Putamen (tissue), 1 donor: ENCODE data around the gene PIK3R1.

Experiments used
- DNase-seq: peaks from one replicate; pipeline ENCODE4 v3.0.0-alpha.2; 2016; ENCODE audit warnings: low spot score

The PIK3R1 gene

DNA sequence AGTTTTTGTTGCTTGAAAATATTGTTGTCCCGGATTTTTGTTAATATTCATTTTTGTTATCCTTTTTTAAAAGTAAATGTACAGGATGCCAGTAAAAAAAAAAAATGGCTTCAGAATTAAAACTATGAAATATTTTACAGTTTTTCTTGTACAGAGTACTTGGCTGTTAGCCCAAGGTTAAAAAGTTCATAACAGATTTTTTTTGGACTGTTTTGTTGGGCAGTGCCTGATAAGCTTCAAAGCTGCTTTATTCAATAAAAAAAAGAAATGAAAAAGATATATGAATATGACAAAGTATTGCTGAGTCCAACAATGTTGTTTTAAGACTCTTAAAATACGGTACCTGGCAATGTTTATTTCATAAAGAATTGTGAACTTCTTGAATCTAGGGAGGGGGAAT lies 82.9 kb downstream of the PIK3R1 start:
- DNase-seq: no peak

DNA sequence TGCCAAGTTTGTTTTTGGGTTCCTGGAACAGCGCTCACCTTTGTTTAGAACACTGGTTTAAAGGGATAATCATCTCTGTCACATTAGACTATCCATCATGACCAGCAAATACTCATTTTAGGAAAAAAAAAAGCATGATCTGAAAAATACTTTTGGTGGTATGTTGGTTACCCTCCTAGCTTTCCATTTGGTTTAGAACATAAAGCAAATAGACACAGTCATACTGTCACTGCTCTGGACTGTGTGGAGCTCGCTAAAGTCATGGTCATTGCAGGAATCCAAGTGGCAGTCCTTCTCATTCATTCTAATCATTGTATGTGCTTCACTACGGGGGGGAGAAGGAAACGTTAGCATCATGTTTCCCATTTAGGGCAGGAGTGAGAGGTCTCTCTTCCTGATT lies 83.5 kb downstream of the PIK3R1 start:
- no peak for DNase-seq

DNA sequence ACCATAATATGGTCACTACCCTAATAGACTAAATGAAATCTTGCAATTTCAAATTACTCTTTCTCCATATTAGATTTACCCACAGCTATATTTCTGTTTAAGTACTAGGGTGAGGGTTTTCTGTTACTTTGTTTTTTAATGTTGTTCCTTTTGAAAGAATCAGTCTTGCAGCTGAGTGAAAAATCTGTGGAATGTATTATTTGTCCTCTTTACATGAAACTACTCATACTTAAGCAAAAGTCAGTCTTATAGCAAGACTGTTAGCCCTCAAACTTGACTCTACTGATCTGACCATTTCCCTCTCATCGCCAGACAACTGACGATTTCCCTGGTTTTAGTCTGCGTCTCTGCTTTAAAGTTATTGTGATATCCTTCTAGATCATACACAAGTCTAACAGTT lies 84.0 kb downstream of the PIK3R1 start:
- no peak for DNase-seq

DNA sequence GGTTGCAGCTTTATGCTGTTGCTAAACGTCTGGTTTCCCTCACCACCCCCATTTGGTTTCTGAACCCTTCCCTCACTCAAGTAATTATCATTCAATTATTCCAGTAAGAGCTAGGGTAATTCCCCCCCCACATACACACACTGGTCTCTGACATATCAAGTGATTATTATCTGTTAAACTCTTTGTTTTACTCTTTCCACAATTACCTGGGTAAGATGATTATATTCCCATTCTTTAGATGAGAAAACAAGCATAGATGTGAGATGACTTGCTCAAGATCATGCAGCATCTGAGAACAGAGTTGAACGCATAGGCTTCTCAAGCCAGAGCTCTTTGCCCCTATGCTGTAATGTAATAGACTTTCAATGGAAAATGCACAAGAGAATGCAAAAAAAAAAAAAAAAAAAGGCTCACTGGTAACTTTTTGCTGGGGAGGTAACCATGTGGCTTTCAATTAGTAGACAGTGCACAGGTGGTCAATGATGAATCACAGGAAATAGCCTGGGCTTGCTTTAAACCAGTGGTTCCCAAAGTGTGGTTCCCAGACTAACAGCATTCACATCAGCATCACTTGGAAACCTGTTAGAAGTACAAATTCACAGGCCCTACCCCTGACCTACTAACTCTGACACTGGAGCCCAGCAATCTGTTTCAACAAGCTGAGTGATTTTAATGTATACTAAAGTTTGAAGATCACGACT lies 87.6 kb downstream of the PIK3R1 start:
- no peak for DNase-seq

DNA sequence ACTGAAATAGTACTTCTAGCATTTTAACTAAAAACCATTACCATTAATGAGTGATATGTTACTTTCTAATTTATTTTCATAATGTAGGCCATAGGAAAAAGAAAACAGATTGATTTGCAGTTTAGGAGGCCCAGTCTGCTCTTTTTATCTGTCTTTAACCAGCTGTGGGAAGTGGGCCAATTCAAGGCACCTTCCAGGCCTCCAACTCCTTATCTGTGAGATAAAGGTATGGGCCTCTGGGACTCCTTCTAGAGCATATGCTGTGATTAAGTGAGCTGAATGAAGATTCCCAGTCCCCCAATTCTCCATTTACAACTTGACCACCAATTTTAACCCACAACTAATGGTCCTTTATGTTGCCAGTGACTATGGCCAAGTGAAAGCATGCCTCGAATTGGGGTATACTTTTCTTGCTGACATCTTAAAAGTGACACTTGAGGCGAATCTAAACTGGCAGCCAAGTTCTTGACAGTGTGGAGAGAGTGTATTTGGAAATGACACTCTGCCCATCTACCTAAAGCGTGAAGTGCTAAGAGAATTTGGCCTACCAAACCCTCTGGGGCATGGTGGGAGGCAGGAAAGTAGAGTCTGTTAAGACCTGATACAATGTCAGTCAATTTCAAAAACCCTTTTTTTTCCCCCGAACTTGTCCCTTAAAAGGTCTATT lies 88.3 kb downstream of the PIK3R1 start:
- DNase-seq: no peak

DNA sequence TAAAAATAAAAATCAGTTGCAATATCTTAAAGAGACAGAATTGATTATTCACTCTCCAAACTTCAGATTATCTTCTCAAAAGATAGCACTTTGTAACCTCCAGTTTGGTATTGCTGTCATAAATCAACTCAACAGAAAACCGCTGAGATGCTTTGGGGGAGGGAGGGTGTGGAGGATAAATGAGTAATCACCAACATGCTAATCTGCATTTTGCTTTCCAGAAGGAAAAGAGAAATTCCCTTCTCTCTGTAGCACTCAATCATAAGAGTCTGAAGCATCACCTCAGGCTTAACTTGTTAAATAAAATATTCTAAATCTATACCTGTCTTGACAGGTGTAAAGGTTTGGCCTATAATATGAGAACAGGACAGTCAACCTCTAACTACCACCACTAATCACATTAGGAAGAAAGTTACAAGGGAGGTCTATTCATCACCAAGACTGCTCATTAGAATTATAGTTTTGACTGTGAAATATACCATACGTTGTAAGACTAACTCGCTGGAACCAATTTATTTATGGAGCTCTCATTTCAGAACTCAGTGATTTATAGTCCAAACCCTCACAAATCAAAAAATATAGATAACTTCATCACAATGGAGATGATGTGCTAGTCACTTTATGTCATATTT lies 89.0 kb downstream of the PIK3R1 start:
- no peak for DNase-seq

DNA sequence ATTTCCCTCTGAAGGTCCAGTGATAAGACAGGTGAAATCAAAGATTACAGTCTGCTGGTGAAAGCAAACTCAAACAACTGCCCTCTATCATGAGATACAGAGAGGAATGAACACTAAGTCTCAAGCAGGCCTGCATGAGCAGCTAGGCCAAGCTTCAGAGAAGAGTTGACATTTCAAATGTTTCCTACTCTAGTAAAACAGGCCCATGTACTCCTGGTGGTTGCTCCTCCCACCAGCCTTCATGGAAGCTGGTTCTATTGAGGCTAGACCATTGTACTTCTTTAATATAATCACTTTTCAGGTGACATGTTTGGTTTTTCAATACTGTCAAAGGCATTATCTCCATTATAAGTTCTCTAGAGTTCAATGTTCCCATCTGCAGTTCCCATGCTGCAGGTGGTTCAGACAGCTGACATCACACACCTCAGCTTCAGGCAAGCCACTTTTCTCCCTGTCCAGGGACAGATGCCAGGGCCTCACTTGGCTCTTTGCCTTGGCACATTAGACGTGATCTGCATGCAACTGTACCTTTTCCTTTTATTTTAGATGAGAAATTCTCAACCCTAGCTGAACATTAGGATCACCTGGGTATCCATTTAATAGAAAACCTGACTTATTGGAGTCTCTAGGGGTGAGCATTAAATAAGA lies 89.8 kb downstream of the PIK3R1 start:
- no peak for DNase-seq

DNA sequence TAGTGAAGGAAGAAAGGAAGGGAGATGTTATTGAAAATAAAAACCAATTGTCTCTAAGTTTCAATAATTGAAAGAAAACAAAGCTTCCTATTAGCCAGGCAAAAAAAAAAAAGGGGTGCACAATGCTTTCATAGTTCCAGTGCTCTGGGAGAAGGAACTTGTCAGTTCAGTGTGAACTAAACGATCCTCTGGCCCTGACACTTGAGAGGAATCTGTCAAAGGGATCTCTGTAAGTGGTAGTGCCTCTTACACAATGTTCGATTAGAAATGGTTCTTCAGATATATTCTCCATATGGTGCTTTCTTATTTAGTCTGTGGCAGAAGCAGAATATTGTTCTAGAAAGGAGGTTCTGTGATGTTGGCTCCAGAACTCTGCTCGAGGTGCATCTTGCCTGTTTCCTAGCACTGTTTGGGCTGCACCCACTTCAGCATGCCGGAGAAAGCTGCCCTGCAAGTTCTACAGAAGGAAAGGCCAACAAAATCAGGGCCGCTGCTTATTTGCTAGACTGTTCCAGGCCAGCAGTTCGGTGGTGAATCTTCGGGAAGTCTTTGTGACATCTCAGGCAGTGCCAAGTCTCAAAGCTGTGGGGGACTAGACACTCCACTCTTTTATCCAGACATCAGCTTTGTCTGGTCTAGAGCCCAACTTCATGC lies 90.9 kb downstream of the PIK3R1 start:
- no peak for DNase-seq

DNA sequence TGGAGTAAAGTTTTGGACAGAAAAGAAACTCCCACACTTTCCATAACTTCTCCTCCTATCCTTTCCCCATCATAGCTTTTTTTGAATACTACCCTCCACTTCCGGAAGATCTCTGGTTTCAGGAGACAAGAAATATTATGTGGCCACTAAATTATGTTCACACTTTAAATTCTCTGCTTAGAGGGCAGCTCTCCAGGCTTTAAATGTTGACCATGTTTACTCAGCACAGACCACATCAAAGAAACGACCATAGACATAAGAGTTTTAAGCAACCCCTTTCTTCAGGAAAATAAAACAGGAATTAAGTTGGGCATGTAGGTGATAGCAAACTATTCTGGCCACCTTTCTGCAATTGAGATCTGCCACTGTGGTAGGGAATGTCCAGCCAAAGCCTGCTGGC lies 97.8 kb downstream of the PIK3R1 start:
- no peak for DNase-seq

DNA sequence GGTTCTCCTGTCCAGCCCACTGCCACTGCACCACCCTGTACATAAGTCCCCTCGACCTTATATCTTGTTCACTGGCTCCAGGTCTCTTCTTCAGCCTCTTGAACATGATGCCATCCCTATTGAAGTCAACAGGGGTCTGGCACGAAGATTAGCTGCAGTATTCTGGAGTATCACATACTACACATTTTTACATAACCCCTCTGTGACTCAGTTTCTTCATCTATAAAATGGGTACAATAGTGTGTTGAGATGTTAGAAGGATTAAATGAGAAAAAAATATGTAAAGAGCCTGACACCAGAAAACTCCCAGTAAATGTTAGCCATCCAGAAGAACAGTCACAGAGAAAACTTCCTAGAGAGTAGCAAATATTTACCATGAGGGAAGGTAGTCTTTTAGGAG lies 98.9 kb downstream of the PIK3R1 start:
- no peak for DNase-seq

DNA sequence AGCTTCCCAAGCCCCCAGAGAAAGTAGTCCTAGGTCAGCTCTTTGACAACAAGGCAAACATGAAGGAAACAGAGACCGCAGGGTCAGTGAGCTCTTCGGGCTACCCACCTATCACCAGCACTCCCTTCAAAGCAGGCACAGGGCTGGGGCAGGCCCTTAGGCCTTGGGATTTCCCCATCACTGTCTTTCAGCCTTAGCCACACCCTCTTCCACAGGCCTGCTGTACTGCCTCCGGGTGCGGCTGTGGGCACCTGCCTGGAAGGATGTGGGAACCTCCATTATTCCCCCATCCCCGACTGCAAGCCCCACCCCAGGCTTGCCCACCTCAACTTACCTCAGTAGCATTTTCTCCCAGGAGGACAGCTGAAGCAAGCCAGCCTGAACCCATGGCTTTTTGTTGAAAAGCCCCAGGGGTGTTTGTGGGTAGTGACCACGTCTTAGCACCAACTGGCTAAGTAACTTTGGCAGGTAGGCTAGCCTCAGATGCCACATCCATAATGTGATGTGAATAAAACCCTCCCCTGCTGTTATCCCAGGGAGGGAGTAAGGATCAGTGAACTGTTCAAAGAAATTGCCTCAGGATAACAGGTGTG lies 100.2 kb downstream of the PIK3R1 start:
- no peak for DNase-seq

DNA sequence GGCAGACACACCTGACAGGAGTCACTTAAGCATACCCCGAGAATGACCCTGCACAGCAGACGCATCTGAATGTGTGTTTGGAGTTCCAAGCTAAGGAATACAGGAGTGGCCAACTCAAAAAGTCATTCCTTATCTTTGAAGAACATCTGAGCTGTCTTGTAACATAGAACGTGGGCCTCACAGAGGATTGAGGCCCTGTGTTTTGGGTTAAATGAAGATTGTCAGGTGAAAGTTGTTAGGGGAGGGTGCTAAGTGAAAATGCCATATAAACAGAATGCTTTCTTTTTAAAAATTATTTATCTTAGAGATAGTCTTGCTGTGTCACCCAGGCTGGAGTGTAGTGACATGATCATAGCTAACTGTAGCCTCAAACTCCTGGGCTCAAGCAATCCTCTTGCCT lies 100.9 kb downstream of the PIK3R1 start:
- no peak for DNase-seq

DNA sequence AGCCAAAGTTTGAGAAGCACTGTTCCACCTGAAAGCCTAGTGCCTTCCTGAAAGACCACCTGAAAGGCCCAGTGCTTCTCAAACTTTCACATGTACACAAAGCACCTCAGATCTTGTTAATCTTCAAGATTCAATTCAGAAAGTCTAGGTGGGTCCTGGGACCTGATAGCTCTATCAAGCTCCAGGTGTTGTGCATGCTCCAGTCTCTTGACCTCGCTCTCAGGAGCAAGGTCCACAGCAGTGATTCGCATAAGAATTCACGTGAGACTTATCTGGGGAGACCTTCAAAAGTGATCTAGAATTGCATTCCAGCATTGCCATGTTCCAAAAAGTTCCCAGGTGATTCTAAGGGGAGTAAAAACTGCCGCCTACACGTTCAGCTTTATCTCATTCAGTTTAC lies 102.1 kb downstream of the PIK3R1 start:
- DNase-seq: no peak

DNA sequence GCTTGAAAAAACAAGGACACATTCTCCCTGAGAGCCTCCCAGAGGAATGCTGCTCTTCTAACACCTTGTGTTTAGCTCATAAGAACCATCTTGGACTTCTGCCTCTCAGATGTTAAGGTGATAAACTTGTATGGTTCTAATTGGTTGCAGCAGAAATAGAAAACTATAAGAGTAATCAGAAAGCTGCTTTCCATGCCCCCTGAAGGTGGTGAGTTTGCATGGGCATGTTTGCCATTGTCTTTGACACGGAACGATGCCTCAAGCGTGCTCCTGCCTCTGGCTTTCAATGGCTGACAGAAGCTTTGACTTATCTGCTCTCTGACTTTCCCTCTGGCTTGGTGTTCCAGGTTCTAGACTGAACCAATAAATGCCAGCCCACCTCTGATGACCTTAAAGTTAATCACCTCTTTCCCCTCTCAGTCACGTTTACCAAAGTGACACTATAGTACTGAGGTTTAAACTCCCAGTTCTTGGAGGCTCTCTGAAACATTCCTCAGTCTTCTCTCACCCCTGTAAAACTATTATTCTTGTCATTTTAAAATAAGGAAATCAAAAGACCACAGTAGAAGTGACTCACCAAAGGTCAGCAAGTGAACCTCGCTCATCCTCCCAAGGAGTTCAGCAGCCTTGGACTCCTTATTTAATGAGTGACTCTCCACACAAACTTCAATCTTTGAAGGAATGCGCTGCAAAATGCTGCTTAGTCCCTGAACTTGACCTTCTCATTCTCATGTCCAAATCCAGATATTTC lies 103.6 kb downstream of the PIK3R1 start:
- DNase-seq: no peak

DNA sequence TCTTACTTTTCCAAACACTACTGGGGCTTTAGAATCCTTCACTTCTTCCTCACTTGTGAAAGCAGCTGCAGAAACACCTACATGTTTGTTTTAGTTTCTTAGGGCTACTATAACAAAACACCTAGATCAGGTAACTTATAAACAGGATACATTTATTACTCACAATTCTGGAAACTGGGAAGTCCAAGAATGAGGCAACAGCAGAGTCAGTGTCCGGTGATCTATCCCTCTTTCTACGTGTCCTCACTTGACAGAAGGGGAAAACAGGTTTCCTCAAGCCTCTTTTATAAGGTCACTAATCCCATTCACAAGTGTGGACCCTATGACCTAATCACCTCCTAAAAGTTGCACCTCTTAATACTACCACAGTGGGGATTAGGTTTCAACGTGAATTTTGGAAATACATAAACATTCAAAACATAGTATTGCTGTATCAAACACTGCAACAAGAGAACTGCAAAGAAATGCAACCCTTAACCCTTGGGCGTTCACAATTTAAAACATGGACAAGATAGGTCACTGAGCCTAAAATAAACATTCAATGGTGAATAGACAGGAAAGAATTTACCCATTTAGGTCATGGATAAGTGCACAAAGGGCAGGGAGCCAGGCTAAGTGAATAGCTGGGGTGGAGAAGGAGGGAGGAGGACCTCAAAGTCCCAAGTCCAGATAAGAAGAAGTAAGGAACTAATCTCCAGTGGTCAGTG lies 104.3 kb downstream of the PIK3R1 start:
- DNase-seq: no peak

DNA sequence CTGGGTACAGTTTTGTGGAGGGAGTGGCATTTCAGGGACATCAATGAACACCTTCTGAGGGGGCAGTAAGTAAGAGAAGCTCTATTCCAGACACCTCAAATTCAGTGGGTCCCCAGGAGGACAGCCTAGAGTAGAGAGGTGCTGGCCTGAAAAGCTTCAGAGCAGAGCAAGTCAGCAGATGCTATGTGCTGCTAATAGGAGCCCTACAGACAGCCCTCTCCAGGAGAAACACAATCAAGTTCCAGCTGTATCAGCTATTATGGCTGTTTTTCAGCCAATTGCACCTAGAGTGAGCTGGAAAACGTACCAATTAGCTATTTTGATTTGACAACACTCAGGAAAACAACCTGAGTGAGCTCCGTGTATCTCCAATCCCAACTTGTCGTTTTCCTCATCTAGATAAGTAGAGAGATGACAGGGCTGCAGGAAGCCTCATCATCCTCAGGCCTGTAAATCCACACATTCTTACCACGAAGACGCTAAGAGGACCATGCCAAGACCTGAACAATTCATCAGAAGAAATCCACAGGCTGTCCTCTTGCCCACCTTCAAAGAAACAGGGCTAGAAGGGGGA lies 104.9 kb downstream of the PIK3R1 start:
- DNase-seq: no peak

DNA sequence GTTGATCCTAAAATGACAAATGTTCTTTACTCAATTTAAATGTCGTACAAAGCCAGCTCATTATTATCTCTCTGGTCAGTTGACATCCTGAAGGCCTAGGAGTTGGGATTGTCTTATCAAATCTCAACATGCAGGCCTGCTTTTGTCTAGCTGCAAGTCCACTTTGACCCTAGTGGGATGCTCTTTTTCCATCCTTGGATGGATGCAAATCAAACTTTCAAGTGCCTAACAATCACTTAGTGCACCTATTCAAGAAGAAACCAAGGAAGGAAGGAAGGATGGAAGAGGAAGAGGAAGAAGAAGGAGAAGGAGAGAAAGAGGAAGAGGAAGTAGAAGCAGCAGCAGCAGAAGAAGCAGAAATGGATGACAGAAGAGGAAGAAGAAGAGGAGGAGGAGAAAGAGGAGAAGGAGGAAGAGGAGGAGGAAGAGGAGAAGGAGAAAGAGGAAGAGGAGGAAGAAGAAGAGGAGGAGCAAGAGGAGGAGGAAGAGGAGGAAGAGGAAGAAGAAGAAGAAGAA lies 109.6 kb downstream of the PIK3R1 start:
- no peak for DNase-seq

DNA sequence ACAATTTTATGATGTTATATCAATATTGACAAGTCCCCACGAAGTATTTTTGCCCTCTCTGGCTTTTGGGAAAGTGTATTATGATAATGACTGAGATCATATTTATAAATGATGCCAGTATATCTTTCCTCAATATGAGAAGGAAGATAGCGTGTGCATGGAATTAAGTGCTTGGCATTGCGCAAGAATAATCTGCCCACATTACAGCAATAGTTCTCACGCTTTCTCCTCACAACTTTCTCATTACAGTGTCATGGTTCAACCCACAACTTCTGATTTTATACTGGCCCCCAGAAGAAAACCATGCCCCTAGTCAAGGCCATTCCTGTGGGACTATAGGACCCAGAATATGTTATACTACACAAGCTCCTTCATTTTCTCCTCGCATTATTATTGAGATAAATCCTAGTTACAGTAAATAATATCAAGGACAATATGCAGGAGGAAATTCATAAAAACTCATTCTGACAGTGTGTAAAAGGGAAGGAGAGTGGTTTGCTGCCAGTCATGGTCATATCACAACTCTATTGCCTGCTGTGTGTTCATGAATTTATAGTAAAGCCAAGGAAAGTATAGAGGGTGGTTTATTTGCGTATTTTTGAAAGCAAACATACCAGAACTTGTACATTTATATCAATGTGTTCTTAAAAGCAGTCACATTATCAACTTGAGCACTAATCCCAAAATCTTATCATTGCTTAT lies 114.1 kb downstream of the PIK3R1 start:
- DNase-seq: no peak

DNA sequence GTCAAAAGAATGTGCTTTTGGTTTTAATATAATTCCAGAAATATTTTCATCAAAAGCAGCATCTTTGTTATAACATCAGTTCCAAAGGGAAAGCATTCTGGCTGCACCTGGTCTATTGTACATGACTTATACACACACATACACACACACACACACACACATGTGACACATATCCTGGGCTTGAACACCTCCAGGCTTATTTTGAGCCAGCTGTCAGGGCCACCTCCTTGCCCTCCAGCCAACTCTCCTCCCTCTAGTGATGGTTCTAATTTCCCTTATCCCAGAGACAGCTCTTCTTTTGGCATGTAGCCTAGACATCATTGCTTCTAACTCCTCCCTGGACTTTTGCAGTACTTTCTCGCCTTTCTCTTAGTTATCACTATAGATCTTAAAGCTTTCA lies 115.0 kb downstream of the PIK3R1 start:
- no peak for DNase-seq
